GM19193 (cell line): ENCODE data around the gene CNGA3.

Experiments used
- POLR2A ChIP-seq: IDR thresholded peaks from 4 replicates; pipeline ENCODE4 v1.6.1; 2011; ENCODE audit not compliant: insufficient read depth, insufficient read length; ENCODE audit errors: extremely low read depth

CNGA3 gene

GRCh38 chr2:98356729-98357128 lies 10.5 kb downstream of the CNGA3 start:
- TF ChIP-seq POLR2A = no peak

- TF ChIP-seq POLR2A = no peak
Observed at GRCh38 chr2:98357849-98358248, 11.6 kb downstream of the CNGA3 start.

GRCh38 chr2:98359986-98360385 lies 13.7 kb downstream of the CNGA3 start:
- TF ChIP-seq POLR2A = no peak

- no peak for TF ChIP-seq POLR2A
Observed at GRCh38 chr2:98367721-98368120, 21.5 kb downstream of the CNGA3 start.

- no peak for TF ChIP-seq POLR2A
Observed at GRCh38 chr2:98369710-98370239, 23.5 kb downstream of the CNGA3 start.

- TF ChIP-seq POLR2A = no peak
Observed at GRCh38 chr2:98372121-98372520, 25.9 kb downstream of the CNGA3 start.

- no peak for TF ChIP-seq POLR2A
Observed at GRCh38 chr2:98372579-98372978, 26.3 kb downstream of the CNGA3 start.

- no peak for TF ChIP-seq POLR2A
Observed at GRCh38 chr2:98374286-98374685, 28.0 kb downstream of the CNGA3 start.

- TF ChIP-seq POLR2A = no peak
Observed at GRCh38 chr2:98374958-98375570, 28.8 kb downstream of the CNGA3 start.

- TF ChIP-seq POLR2A = no peak
Observed at GRCh38 chr2:98376301-98376910, 30.1 kb downstream of the CNGA3 start.

GRCh38 chr2:98376996-98377395 lies 30.7 kb downstream of the CNGA3 start:
- no peak for TF ChIP-seq POLR2A

GRCh38 chr2:98377544-98377943 lies 31.3 kb downstream of the CNGA3 start:
- TF ChIP-seq POLR2A = no peak

- no peak for TF ChIP-seq POLR2A
Observed at GRCh38 chr2:98378196-98378595, 31.9 kb downstream of the CNGA3 start.

GRCh38 chr2:98378901-98379300 lies 32.6 kb downstream of the CNGA3 start:
- no peak for TF ChIP-seq POLR2A

GRCh38 chr2:98379311-98380202 lies 33.3 kb downstream of the CNGA3 start:
- TF ChIP-seq POLR2A = no peak
